Mesothelial cell of epicardium (in vitro differentiated cells): ENCODE data around the gene HIP1R. TPM values are rescaled to one million over a fixed set of nuclear protein-coding genes. Genes with fewer than 3 reads are reported as not detected.

Experiments used
- DNase-seq, 2 experiments: peaks; one replicate each; pipeline ENCODE4 v3.0.0; 2021; ENCODE audit warnings: low spot score in 2 of 2; ENCODE audit not compliant: unreplicated experiment in 2 of 2
- H3K27ac Mint-ChIP-seq: 2 replicates; pipeline ENCODE4 v1.8.0; 2021; ENCODE audit warnings: mixed read lengths
- H3K27me3 Mint-ChIP-seq: 2 replicates; pipeline ENCODE4 v1.8.0; 2021; ENCODE audit warnings: low read depth, mixed read lengths
- H3K36me3 Mint-ChIP-seq: 2 replicates; pipeline ENCODE4 v1.8.0; 2021; ENCODE audit warnings: mixed read lengths
- H3K4me1 Mint-ChIP-seq: 2 replicates; pipeline ENCODE4 v1.8.0; 2021; ENCODE audit warnings: mixed read lengths
- H3K4me3 Mint-ChIP-seq: 2 replicates; pipeline ENCODE4 v1.8.0; 2021; ENCODE audit warnings: mild to moderate bottlenecking, moderate library complexity, mixed read lengths
- H3K9me3 Mint-ChIP-seq: 2 replicates; pipeline ENCODE4 v1.8.0; 2021; ENCODE audit warnings: mixed read lengths
- total RNA-seq: library from RNA; stranded (reverse); gene quantifications from 3 replicates; pipeline ENCODE4 v1.2.1, GENCODE V29; 2021
- TF ChIP-seq, protein P1 (sequence below): fragments of 200-600 bp; sonication (generic); IDR thresholded peaks from one replicate; pipeline ENCODE4 v1.5.0; 2021; ENCODE audit warnings: antibody characterized with exemption; ENCODE audit not compliant: unreplicated experiment

The HIP1R gene
- total RNA-seq, 1 donor from 2014 or later = 40.9 TPM

DNA sequence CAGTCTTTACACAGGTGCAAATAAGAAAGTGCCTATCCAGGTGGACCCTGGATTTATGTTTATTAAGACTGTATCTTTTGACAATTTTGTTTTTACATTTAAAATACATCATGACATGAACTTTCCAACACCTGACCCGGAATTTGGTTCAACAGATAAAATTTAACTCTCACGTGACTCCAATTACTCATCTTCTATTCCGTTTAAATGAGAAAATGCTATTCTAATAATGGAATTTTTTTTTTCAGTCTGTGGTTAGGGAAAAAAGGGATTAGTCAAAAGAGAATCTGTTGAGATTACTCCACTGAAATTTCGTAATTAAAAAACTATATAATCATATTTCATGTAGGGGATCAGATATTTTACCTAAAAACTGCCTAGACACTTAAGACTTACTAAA lies 49.6 kb downstream of the HIP1R start:
- Mint-ChIP-seq H3K27me3 (no peaks in the 10 kb centered on the region), H3K36me3 (no peaks in the 10 kb centered on the region), H3K4me1 (peaks cover 46% of the 10 kb centered on the region), H3K27ac (no peak overlapping the region), H3K9me3 (no peaks in the 10 kb centered on the region), H3K4me3 (no peak overlapping the region)
- no peak for DNase-seq
- TF ChIP-seq, protein P1, sequence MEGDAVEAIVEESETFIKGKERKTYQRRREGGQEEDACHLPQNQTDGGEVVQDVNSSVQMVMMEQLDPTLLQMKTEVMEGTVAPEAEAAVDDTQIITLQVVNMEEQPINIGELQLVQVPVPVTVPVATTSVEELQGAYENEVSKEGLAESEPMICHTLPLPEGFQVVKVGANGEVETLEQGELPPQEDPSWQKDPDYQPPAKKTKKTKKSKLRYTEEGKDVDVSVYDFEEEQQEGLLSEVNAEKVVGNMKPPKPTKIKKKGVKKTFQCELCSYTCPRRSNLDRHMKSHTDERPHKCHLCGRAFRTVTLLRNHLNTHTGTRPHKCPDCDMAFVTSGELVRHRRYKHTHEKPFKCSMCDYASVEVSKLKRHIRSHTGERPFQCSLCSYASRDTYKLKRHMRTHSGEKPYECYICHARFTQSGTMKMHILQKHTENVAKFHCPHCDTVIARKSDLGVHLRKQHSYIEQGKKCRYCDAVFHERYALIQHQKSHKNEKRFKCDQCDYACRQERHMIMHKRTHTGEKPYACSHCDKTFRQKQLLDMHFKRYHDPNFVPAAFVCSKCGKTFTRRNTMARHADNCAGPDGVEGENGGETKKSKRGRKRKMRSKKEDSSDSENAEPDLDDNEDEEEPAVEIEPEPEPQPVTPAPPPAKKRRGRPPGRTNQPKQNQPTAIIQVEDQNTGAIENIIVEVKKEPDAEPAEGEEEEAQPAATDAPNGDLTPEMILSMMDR = no peak

- no peak overlapping the region for H3K27ac Mint-ChIP-seq
- no peaks in the 10 kb centered on the region for H3K27me3 Mint-ChIP-seq
- no peak for DNase-seq
- TF ChIP-seq, protein P1 = no peak
- no peaks in the 10 kb centered on the region for H3K36me3 Mint-ChIP-seq
- H3K4me1 Mint-ChIP-seq = peaks cover 39% of the 10 kb centered on the region
- H3K4me3 Mint-ChIP-seq = no peak overlapping the region
- no peaks in the 10 kb centered on the region for H3K9me3 Mint-ChIP-seq
These were observed 50.9 kb downstream of the HIP1R start for GRCh38 chr12:122886161-122886560.

GRCh38 chr12:122886851-122887818 lies 51.9 kb downstream of the HIP1R start:
- TF ChIP-seq, protein P1 = no peak
- no peak for DNase-seq
- peaks cover 47% of the 10 kb centered on the region for H3K4me1 Mint-ChIP-seq
- H3K9me3 Mint-ChIP-seq = no peaks in the 10 kb centered on the region
- no peaks in the 10 kb centered on the region for H3K36me3 Mint-ChIP-seq
- H3K27ac Mint-ChIP-seq = peak overlapping the region; percentile 96
- no peak overlapping the region for H3K4me3 Mint-ChIP-seq
- H3K27me3 Mint-ChIP-seq = no peaks in the 10 kb centered on the region

GRCh38 chr12:122887819-122888212 lies 52.6 kb downstream of the HIP1R start:
- Mint-ChIP-seq H3K9me3 (no peaks in the 10 kb centered on the region), H3K27me3 (no peaks in the 10 kb centered on the region), H3K4me1 (peaks cover 54% of the 10 kb centered on the region), H3K36me3 (no peaks in the 10 kb centered on the region), H3K4me3 (no peak overlapping the region), H3K27ac (peak overlapping the region; percentile 96)
- TF ChIP-seq, protein P1 = no peak
- DNase-seq = no peak

DNA sequence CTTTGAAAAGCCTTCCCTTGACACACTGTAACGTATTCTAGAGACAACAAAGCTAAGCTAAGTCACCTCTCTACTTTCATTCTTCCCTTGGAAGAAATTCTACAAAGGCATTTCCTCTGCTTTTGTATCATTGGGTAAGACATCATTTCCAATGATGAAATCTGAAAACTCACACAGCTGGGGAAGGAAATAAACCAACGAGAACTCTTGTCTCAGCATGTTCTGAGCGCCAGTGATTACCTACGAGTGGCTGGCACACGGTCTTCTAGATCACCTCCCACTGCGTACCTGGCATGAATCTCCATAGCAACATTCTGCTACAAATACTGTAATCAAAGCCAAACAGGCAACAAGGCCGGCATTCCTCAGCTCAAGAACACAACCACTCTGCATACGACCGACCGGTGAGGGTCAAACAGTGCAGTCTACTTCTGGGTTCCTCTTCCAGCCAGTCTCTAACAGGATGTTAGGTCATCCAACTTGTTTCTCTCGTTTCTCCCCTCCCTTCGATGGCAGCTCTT lies 53.0 kb downstream of the HIP1R start:
- Mint-ChIP-seq H3K36me3 (no peaks in the 10 kb centered on the region), H3K27ac (peak overlapping the region; percentile 96), H3K27me3 (no peaks in the 10 kb centered on the region), H3K9me3 (no peaks in the 10 kb centered on the region), H3K4me3 (peak overlapping the region; percentile 30), H3K4me1 (peaks cover 56% of the 10 kb centered on the region)
- DNase-seq = no peak
- TF ChIP-seq, protein P1 = no peak
